GM11168 (cell line): Measurements from ENCODE around the gene P2RX1.

Experiments used
- in situ Hi-C: fragments of 300-500 bp; cut with MboI; formaldehyde crosslinking; loops from one replicate; pipeline ENCODE4 v1.12.0; 2022; ENCODE audit warnings: low sequenced_read_pairs; ENCODE audit not compliant: unreplicated experiment

Gene P2RX1

DNA sequence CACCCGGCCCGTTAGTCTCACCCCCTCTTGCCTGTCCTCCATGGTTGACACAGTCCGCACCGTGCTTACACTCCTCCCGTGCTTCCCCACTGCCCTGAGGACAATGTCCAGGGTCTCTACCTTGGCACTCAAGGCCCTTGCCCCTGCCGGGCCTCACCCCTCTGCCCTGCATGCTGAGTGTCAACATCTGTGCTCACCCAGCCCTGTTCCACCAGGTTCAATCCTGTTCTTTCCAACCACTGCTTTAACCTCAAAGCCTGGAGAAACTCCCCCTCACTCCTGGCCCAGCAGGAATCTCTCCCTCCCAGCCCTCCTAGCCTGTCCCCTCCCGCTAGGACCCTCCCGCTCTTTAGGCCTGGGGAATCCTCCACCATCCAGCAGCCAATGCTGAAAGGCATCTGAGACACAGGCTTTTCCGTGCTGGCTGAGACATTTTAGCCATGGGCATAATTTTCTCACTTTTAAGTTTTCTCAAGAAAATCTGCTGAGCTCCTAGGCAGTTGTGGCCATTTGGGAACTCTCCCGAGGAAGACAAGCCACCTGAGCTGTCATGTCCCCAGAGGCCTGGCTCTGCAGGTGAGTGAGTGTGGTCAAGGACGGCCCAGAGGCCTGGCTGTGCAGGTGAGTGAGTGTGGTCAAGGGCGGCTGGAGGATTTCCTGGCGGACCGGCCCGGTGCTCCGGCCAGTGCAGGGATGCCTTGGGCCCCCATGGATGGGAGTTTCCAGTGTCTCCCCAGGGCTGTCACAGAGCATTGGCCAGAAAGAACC is 10.8 kb upstream of the P2RX1 start:
- in situ Hi-C loops: no loop called here

DNA sequence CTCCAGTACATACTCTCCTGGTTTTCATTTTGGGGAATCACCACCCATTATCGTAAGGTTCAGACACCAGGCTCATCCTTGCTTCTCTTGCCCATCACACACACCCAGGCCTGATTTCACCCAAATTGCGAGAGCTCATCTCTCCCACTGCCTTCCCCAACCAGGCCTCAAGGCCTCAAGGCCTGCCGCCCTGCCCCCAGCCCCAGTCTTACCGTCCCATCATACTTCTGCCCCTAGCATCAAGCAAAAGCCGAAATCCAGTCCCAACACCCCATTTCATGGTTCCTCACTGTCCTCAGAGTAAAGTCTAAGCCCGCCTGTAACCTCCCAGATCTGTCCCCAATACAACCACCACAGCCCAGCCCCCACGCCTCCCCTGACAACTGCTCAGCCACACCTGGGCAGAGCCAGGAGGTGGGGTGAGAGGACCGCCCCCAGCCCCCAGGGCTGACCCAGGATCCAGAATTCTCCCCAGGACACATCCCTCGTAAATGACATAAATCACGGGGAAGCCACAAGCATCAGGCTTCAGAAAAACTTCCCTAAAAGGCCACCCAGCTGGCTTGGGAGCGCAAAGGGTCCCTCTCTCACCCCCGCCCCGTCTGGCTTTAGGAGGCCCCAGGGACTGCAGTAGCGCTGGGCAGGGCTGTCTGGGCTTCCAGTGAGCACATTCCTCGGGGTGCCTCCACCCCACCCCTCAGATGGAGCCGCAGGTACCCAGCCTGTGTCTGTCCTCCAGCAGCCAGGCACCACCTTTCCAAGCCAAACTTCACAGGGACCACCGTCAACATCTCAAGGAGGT is 9.6 kb upstream of the P2RX1 start:
- in situ Hi-C loops: no loop called here

DNA sequence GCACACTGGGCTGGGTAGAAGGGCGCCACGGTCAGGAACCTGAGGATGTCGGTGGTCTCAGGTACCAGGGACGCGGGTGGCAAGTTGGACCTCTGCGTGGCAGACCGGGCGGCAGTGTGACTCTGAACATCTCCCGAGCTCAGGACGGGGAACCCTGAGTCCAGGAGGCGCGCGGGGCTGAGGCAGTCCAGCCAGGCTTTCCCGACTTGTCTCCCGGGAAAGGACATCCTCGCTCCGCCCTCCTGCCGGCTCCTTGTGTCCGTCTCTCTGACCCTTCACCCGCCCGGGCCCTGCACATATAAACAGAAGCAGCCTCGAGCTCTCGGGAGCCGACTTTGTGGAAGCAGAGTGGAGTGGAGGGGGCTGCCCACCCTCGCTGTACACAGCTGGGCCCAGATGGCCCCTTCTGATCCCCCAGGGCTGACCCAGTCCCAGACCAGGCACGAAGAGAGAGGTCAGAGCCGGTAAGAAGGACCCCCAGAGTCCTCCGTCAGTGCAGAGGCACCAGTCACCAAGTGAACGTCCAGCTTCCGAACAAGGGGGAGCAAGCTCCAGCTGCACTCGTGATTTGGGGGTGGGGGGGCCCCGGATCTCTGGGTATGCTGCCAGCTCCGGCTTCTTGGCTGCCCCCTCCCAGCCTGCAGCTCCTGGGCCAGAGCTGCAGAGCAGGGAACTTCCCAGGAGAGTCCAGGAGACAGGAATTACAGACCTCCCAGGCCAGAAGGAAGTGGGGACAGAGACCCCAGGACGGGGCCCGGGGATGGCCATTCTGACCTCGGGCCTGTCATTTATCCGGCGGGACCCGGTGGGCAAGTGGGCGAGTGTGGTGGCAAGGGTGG is 8.5 kb upstream of the P2RX1 start:
- in situ Hi-C loops: no loop called here

DNA sequence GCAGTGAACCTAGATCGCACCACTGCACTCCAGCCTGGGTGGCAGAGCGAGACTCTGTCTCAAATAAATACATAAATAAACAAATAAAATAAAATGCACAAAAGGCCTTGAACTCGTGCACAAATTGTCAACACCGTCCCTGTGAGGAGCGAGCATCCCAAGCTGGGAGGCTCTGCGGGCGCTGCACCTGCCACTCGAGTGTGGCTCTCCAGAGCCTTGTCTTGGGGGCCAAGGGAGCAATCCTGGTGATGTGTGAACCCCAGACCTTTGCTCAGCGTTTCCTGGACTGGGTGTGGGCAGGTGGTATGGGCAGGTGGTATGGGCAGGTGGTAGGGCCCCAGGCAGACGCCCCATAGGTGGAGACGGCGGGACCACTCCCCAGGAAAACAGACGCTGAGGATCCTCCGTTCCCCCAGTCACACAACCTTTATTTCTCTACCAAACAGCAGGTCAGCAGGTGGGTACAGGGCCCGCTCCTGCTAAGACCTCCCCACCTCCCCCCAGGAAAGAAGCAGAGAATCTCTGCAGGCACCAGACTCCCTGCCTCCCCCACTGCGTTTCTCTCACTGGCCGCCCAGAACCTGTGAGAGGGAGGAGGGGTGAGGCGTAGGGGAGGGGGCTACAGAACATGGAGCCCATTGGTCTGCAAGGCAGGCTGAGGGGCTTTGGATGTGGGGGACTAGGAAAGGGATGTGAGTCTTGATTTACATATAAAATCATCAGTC is 7.4 kb upstream of the P2RX1 start:
- in situ Hi-C loops: no loop called here

DNA sequence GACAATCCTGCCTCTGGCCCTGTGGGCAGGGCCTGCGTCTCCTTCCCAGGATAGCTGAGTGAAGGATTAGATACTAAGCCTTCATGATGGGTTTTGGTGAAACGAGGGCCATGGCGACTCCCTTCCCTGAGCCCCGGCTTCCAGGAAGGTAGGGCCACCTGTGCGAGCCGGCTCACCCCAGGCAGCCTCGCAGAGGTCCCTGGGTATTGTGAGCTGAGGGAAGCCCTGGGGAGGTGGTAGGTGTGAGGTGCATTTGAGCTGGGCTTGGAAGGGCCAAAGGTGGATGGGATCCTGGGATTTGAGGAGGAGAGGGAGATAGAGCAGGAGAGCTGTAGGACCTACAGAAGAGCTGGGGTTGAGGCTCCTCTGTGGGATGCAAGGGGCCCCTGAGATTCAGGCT is 6.5 kb upstream of the P2RX1 start:
- in situ Hi-C loops: no loop called here

DNA sequence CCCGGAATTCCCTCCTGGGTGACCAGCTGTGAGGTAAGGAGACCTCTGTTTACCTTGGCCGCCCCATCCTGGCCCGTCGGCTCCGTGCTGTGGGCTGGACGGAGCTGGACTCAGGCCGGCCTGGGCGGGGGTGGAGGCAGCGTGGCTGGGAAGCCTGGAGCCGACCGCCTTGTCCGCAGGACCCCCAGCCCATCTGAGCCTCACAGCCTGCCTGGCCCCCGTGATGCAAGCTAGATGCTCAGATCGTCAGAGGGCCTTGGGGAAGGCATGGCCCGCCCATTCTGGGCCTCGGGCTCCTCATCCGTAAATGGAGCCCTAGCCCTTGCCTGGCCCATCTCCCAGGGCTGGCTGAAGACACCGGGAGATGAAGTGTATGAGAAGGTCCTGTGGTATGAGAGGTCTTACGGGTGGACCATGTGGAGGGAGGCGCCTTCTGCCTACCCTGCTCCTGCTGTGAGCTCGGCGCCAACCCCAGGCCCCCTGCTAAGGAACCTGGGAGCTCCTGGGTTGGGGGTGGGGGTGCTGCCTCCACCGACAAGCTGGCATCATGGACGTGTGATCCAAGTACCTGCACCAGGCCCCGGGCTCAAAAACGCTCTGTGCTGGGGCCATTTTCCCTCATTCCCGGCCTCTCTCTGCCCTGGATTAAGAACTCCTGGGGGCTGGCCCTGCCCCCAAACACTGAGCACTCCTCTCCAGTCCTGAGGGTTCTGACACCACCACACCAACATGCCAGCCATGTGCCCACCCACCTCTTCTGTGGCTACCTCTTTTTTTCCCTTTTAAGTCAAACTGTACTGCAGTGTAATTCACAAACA is 5.4 kb upstream of the P2RX1 start:
- in situ Hi-C loops: no loop called here

DNA sequence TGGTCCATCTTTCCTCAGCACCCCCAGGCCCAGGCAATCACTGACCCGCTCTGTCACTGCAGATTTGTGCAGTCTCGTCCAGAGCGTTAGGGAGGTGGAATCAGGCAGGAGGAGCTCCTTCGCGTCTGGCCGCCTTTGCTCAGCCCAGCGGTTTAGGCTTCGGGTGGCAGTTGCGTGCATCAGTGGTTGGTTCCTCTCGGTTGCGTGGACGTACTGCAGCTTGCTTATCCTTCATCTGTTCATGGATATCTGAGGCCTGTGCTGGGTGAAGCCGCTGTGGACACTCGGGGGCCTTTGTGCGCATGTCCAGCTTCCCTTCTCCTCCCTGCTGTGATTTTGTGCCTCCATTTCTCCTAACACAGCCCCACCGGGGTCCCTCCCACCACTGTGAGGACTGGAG is 4.7 kb upstream of the P2RX1 start:
- in situ Hi-C loops: no loop called here

DNA sequence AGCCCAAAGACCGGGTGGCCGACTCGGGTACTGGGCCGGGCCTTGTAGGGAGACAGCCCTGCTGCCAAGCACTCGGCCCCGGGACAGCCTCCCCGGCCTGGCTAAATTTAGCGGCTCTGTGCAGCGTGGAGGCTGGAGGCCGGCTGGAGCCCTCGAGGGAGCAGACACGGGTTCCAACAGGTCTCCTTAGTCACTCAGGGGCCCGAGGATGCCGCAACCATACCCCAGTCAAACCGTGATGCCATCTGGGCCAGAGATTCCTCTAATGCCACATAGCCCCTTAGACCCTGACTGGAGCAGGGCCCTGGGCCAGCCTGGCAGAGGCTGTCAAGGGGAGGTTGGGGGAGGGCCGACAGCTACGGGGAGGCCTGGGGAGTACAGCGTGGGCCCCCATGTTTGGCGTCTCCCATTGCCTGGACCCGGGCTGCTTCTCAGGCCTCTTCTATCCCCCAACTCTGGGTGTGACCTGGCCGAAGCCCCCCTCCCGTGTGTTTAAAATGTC is 2.9 kb upstream of the P2RX1 start:
- in situ Hi-C loops: no loop called here

DNA sequence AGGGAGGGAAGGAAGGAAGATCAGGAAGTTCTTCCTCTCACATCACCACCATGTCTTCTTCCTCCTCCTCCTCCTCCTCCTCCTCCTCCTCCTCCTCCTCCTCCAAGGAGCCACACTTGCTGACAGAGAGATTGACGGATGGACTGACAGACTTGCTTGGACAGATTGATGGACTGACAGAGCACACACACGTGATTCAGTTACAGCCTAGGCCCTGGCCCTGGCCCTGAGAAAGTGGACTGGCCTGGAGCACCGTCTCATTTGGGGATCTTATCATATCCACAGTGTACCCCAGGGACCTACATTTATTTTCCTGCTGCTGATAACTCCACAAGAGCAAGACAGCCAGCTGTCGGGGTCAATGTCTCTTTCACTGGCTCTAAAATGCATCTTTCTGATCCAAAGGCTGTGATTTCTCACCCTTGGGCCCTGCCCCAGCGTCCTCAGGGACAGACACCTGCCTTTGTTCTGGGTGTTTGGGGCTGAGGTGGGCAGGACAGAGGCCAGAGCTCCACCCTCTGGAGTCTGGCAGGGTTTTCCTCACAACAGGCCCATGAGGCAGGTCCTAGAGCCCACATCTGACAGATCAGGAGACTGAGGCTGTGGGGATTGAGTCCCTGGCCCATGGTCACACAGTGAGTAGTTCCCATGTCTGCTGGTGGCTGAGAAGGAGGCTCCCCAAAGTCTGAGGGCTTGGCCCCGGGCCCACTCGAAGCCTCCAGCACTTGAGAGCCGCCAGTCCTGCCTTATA is 2.3 kb upstream of the P2RX1 start:
- in situ Hi-C loops: no loop called here

DNA sequence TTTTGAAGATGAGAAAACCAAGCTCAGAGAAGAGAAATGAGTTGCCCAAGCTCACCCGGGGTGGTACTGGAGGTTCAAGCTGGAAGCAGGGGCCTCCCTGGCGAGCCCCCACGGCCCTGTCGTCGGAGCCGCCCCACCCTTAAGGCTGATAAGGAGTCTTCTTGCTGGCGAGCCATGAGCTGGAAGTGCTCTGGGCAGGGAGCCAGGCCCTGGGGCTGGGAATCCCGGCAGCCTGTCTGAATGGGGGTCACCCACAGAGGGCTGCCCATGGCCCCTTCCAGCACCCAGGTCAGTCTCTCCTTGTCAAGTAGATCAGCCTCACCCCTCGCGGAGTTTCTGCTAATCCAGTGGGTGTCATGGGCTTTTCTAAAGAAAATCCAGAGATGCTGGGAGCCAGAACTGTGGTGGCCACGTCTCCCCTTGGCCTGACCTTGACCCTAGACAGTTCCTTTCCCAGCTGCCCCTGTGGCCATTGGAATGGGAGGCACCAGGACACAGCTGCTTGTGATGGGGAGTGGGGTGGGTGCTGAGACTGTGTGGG is 1.2 kb upstream of the P2RX1 start:
- in situ Hi-C loops: no loop called here

DNA sequence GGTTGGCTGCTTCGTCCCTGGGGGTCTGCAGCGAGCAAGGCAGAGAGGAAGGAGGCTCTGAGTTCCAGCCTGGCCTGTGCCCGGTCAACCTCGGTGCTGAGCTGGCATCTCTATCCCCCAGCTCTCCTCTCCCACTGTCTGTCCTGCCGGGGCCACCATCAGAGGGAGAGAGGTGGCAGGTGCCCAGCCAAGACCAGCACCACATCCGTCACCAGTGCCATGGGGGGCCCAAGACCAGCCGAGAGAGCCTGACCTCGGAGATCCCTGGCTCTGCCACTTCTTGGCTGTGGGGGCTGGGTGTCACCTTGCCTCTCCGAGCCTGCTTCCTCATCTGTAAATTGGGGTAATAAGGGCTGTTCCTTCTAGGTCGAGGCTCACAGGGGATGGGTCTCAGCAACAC is 560 bp upstream of the P2RX1 start:
- in situ Hi-C loops: no loop called here

DNA sequence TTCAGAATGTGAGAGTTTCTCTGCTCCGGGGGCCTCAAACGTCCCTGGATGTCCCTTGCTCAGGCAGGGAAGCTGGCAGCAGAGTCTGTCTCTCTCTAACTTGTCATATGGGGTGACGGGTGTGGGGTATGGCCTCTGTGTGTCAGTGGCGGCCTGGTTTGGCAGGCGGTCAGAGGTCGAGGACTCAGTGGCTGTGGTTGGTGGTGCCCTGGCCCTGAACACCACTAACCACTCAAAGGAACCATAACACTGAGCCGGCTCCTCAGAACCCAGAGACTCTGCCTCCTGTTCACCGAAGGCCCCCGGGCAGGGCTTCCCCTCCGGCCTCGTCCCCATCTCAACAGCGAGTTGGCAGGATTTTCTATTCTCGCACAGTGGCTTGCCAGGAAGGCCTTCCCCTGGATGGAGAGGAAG is 677 bp downstream of the P2RX1 start:
- in situ Hi-C loops: no loop called here

DNA sequence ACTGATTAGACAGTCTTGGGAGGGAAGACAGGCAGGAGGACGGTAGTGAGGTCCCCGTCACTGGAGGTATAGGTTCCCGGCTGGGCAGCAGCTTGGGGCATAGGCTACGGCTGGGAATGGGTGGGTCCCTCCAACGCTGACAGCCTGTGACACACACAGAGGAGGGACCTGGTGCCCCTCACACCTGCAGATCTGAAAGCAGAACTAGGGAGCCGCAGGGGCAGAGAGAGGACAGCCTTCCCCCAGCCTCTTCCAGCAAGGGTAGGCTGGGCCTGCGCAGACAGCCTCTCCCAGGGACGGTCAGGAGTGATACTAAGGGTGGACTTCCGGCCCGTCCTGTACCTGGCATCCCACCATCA is 2.0 kb downstream of the P2RX1 start:
- in situ Hi-C loops: no loop called here

DNA sequence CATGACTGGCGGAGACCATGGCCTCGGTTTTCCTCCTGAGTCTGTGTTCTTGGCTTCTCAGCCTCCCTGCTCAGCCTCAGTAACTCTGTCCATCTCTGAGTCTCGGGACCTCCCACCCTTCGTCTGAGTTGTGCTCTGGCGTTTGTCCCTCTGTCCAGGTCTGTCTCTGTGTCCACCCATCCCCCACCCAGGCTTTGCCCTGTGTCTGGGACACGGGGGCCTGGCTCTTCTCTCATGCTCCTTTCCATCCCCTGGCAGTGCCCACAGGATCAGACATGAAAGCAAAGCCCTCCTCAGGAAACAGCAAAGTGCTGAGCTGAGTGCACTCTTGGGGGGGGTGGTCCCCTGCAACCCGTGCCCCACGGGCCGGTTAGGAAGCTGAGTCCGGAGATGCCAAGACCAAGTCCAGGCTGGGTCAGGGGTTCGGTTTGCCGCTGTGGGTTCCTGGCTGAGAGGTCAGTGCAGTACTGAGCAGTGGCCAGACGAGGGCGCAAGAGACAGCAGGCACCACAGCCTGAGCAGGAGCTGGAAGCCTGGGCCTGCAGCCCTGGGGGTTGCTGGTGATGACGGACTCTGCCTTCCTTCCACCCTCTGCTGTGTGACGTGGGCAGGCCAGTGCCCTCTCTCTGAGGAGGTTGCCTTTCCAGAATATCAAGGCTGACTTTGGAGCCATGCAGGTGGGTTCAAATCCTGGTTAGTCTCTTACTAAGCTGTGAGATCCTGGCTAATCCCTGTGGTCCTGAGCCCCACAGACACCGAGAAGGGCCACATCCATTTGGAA is 2.5 kb downstream of the P2RX1 start:
- in situ Hi-C loops: no loop called here

DNA sequence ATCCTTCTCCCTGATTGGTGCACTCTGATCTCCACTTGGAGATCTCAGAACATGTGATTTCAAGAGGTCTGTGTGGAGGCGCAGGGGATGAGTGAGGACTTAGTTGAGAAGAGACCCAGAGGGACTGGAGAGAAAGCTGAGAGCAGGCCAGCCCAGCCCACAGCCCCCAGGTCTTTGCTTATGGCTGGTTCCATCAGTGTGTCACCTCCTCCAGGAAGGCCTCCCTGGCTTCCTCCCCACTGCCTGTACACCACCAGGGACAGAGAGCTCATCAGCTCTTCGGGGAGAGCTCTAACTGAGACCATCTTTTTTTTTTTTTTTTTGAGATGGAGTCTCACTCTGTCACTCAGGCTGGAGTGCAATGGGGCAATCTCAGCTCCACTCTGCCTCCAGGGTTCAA is 3.4 kb downstream of the P2RX1 start:
- in situ Hi-C loops: no loop called here

DNA sequence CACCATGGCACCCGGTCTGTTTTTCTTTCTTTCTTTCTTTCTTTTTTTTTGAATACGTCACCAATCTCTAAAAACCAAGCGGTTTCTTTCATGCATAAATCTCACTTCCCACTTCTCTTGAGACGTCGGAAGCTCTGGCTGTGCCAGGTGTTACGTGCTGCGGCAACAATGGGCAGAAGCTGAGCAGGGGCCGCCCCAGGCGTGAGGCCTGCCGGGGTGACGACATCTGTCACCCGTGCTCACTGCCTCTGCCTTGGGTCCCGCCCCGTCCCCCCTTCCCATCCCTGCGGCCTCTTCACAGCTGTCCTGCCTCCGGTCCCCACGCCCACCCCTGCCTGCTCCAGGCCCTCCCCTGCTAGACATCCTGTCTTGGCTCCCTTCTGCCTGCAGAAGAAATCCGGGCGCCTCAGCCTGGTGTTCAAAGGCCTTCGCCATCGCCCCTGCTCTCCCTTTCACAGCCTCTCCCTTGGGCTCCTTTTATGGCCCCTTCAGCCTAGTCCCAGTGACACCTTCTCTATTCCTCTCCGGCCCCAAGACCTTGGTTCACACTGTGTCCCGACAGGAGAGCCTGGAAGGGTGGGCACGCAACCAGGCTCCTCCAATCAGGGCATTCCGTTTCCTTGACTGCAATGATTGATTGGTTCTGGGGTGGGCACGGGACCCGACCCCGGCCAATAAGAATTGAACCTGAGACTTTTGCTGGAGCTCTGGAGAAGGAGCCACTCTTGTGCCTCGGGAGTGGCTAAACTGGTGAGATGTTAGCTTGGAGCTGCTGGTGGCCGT is 4.8 kb downstream of the P2RX1 start:
- in situ Hi-C loops: no loop called here
